ENCODE results near the gene FAM210B.
"Not testable (repeated sequence)": the region's sequence is repeated elsewhere in the genome, so short reads cannot be mapped to it uniquely, and the experiment has no call there.

FAM210B gene

GRCh38 chr20:56358600-56359211 is at the start of gene FAM210B:
TSS of gene FAM210B (plus strand) at chr20:56358974. CDS start at chr20:56359006, 32 bp downstream.
- peak; percentile 83 for DNase-seq

- no peak for DNase-seq
Measured at GRCh38 chr20:56316051-56316450, 42.7 kb upstream of the FAM210B start.

GRCh38 chr20:56316483-56316882 is 42.3 kb upstream of the FAM210B start:
- no peak for DNase-seq

- no peak for DNase-seq
Measured at GRCh38 chr20:56322681-56323080, 36.1 kb upstream of the FAM210B start.

- DNase-seq = no peak
Measured at GRCh38 chr20:56323206-56323605, 35.6 kb upstream of the FAM210B start.

- DNase-seq = no peak
Measured at GRCh38 chr20:56323656-56324055, 35.1 kb upstream of the FAM210B start.

GRCh38 chr20:56324806-56325205 is 34.0 kb upstream of the FAM210B start:
- no peak for DNase-seq

GRCh38 chr20:56328861-56329260 is 29.9 kb upstream of the FAM210B start:
- no peak for DNase-seq

- DNase-seq = not testable (repeated sequence)
Measured at GRCh38 chr20:56336709-56337108, 22.1 kb upstream of the FAM210B start.

- DNase-seq = no peak
Measured at GRCh38 chr20:56342783-56343182, 16.0 kb upstream of the FAM210B start.

- no peak for DNase-seq
Measured at GRCh38 chr20:56343861-56344381, 14.9 kb upstream of the FAM210B start.

- no peak for DNase-seq
Measured at GRCh38 chr20:56345911-56346310, 12.9 kb upstream of the FAM210B start.

- DNase-seq = no peak
Measured at GRCh38 chr20:56347628-56348304, 11.0 kb upstream of the FAM210B start.

- DNase-seq = no peak
Measured at GRCh38 chr20:56348305-56348693, 10.5 kb upstream of the FAM210B start.

GRCh38 chr20:56348746-56349145 is 10.0 kb upstream of the FAM210B start:
- DNase-seq = no peak

- no peak for DNase-seq
Measured at GRCh38 chr20:56350842-56351241, 7.9 kb upstream of the FAM210B start.

- DNase-seq = no peak
Measured at GRCh38 chr20:56352345-56353055, 6.3 kb upstream of the FAM210B start.

GRCh38 chr20:56353356-56353755 is 5.4 kb upstream of the FAM210B start:
- DNase-seq = no peak

- no peak for DNase-seq
Measured at GRCh38 chr20:56358070-56358469, 704 bp upstream of the FAM210B start.

- DNase-seq = peak; percentile 59
Measured at GRCh38 chr20:56359212-56360132, 698 bp downstream of the FAM210B start.

- no peak for DNase-seq
Measured at GRCh38 chr20:56360133-56360907, 1.5 kb downstream of the FAM210B start.

GRCh38 chr20:56360908-56361205 is 2.1 kb downstream of the FAM210B start:
- DNase-seq = no peak
